Astrocyte of the cerebellum (primary cell): ENCODE measurements around the gene MGAT5B.

Source experiments
- DNase-seq: peaks from one replicate; pipeline ENCODE4 v3.0.0-alpha.2; 2011; ENCODE audit warnings: low read depth
- H3K4me3 ChIP-seq: 2 replicates; pipeline ENCODE4 v1.5.1; 2011; ENCODE audit warnings: mild to moderate bottlenecking, low read depth, low read length, moderate library complexity
- CTCF ChIP-seq: IDR thresholded peaks from 2 replicates; pipeline ENCODE4 v1.5.1; 2012; ENCODE audit warnings: low read length, low read depth, moderate library complexity, mild to moderate bottlenecking; ENCODE audit errors: missing control alignments
- in situ Hi-C: cut with HindIII; loops from 2 replicates; pipeline ENCODE4 v1.10.0; 2017; ENCODE audit warnings: low sequenced_read_pairs

Gene MGAT5B

DNA sequence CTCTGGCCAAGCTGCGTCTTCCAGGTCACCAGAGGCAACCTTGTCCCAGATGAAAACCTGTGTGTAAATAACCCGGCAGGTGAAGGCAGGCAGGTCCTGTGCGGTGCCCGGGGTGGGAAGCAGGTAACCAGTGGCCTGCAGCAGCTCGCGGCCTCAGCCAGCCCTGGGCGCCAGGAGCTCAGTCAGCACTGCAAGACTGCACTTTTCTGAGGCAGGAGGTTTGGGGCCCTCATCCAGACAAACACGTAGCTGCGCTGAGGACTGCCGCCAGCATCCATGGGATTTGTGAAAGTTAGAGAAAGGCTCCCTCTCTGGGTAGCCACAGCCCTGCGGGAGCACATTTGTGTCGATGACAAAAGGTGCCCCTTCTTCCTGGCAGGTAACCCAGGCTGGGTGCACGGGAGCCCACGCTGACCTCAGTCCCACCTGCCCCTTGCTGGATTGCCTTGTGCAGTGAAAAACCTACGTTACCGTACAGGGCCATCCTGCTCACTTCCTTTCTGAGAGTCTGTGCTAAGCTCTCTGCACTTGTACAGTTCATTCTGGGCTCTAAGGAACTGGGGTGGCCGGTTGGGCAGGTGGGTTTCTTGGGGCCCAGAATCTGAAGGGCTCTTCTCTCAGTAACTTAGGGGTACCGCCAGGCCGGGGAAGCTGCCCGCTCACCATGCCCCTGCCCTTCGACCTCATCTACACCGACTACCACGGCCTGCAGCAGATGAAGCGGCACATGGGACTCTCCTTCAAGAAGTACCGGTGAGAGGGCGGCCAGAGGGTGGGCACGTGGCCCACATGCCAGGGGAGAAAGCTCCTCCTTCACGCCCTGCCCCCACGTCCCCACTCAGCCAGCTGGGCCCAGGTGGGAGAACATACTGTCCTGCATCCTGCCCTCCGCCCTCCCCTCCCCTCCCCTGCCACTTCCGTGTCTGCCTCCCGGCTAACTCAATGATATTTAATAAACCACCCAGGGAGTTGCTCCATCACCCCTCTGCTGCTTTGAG, 56.4 kb downstream of the MGAT5B start:
- no peak for DNase-seq
- in situ Hi-C loops, result loop anchor here (5.0 kb wide), 1 partner anchor 53 kb away; no protein-coding TSS in a partner anchor

DNA sequence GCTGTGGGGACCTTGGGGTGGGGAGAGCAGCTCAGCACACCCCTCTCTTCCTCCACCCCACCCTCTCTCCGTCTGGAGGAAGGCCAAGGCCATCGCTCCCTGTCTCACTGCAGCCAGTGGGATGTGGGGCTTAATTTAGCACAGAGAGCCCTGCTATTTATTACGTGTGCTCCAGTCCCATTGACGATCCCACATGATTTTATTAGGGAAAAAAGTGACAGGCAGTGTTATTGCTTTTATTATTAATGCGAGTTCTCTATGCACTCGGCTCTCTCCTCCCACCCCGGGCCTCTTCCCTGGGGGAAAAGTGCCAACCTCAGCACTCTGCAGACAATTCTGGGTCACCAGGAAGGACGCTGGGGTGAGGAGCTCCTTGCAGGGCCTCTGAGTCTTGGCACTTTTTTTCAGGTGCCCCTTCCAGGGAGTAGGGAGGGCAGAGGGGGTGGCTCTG, 57.3 kb downstream of the MGAT5B start:
- TF ChIP-seq CTCF, result no peak
- in situ Hi-C loops, result no loop called here
- DNase-seq, result no peak
- no peak overlapping the region for H3K4me3 ChIP-seq

More for the DNA sequence above, 56.4 kb downstream of the MGAT5B start:
- H3K4me3 ChIP-seq, result no peak overlapping the region
- TF ChIP-seq CTCF, result no peak

GRCh38 chr17:76926237-76926866, 58.1 kb downstream of the MGAT5B start:
- TF ChIP-seq CTCF, result no peak
- H3K4me3 ChIP-seq, result no peak overlapping the region
- in situ Hi-C loops, result no loop called here
- DNase-seq, result no peak

DNA sequence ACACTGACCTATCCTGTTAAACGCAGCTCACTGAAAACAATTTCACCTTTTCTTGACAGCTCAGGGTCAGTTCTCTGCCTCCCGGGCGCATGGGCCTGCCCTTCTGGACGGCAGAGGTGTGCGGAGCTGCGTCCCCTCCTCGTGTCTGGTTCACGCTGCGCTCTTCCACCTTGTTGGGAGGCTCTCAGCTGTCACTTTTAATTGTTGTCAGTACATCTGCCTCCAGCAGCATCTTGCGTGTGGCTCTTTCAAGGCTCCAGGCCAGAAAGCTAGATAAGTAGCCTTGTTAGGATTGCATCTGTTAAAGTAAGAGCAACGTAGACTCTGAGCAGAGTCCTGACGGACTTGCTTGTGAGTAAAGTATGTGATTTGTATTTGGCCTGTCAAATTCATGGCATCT, 59.4 kb downstream of the MGAT5B start:
- DNase-seq, result no peak
- in situ Hi-C loops, result no loop called here
- no peak overlapping the region for H3K4me3 ChIP-seq
- no peak for TF ChIP-seq CTCF

DNA sequence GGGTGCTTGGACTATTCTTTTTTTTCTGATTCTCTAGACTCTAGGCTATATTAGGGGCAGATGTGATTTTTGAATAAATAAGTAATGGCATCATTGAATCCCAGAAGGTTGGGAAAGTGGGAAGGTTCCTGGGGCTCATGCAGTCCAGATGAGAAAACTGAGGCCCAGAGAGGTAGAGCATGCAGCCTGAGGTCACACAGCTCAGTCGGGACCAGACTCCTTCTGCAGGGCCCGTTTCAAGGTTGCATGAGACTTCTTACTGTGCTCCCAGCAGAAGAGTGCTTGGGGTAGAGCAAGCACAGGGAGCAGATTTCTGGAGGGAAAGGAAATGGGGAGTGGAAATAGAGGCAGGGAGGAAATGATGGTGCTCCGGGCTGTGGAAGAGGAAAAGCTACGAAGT, 59.8 kb downstream of the MGAT5B start:
- no peak for TF ChIP-seq CTCF
- no peak for DNase-seq
- no peak overlapping the region for H3K4me3 ChIP-seq
- in situ Hi-C loops, result no loop called here

DNA sequence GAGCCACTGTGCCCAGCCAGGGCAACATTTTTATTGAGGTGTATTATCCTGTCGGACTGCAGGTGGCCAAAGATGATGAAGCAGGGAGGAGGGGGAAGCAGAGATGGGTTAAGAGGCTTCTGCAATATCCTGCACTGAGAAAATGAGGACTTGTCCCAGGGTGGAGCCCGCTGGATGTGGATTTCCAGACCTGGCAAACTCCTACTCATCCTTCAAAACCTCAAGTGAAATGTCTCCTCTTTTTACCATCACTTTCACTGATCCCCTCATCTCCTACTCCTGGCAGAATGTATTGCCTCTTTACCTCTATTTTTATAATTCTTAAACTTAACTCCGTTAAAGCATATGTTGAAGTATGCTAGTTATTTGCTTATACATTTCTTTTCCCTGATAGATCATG, 60.9 kb downstream of the MGAT5B start:
- in situ Hi-C loops, result no loop called here
- DNase-seq, result no peak
- TF ChIP-seq CTCF, result no peak
- H3K4me3 ChIP-seq, result no peak overlapping the region
